Measurements from ENCODE around the gene TANGO2.

DNA sequence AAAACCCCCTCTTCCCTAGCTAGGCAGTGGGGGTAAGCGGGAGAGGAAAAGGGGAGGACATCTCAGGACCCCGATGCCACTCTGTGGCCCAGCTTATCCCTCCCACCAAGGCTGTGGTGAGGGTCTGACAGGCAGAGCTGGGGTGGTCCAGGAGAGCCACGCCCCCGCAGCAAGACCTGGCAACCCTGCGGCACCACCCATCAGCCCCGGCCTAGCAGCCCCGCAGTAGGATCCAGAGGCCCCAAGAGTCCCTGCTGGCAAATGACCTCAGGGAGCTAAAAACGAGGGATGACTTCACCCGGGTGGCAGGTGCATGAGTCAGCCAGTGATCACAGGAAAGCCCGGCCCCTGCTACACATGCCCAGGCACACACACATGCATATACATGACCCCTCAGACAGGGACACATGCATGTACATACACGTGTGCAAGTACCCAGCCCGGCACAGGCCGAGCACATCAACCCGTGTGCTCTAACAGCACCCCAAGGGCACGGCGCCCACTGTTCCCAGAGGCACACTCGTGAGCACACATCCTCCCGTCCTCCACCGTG lies 36.6 kb upstream of the TANGO2 start:
- TF ChIP-seq, protein P1, sequence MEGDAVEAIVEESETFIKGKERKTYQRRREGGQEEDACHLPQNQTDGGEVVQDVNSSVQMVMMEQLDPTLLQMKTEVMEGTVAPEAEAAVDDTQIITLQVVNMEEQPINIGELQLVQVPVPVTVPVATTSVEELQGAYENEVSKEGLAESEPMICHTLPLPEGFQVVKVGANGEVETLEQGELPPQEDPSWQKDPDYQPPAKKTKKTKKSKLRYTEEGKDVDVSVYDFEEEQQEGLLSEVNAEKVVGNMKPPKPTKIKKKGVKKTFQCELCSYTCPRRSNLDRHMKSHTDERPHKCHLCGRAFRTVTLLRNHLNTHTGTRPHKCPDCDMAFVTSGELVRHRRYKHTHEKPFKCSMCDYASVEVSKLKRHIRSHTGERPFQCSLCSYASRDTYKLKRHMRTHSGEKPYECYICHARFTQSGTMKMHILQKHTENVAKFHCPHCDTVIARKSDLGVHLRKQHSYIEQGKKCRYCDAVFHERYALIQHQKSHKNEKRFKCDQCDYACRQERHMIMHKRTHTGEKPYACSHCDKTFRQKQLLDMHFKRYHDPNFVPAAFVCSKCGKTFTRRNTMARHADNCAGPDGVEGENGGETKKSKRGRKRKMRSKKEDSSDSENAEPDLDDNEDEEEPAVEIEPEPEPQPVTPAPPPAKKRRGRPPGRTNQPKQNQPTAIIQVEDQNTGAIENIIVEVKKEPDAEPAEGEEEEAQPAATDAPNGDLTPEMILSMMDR (IDR thresholded peaks at IDR 0.05), result no peak
- no peak for TF ChIP-seq POLR2A (IDR thresholded peaks at IDR 0.05)

All from lower leg skin (tissue), 3 donors.